HepG2 (cell line): ENCODE measurements around the gene PPM1G. TPM values are rescaled to one million over a fixed set of nuclear protein-coding genes. Genes with fewer than 3 reads are reported as not detected.

ENCODE experiments used
- ARHGAP35 ChIP-seq: sonication (generic); formaldehyde crosslinking; IDR thresholded peaks from 2 replicates; pipeline ENCODE4 v1.9.0; 2022; ENCODE audit warnings: mild to moderate bottlenecking, inconsistent platforms, moderate library complexity, missing genetic modification reagents, borderline replicate concordance
- ARID2 ChIP-seq: sonication (generic); formaldehyde crosslinking; IDR thresholded peaks from 2 replicates; pipeline ENCODE4 v1.8.1; 2022; ENCODE audit warnings: mild to moderate bottlenecking, missing genetic modification reagents, borderline replicate concordance
- ATAD3A ChIP-seq: sonication (generic); formaldehyde crosslinking; IDR thresholded peaks from 2 replicates; pipeline ENCODE4 v1.4.0; 2020; ENCODE audit warnings: missing genetic modification reagents
- CHD2 ChIP-seq: IDR thresholded peaks from 2 replicates; pipeline ENCODE4 v1.6.1; 2011; ENCODE audit warnings: low read depth, low read length, improper control_type of control experiment
- E2F5 ChIP-seq: sonication (generic); formaldehyde crosslinking; conservative IDR thresholded peaks from 2 replicates; pipeline ENCODE4 v1.4.0; 2020; ENCODE audit warnings: missing genetic modification reagents
- GATA4 ChIP-seq: sonication (generic); IDR thresholded peaks from 2 replicates; pipeline ENCODE4 v1.6.1; 2016; ENCODE audit warnings: antibody characterized with exemption, low read depth, borderline replicate concordance
- GATAD2A ChIP-seq: IDR thresholded peaks from 2 replicates; pipeline ENCODE4 v1.6.1; 2016
- MEIS1 ChIP-seq: sonication (generic); formaldehyde crosslinking; IDR thresholded peaks from 2 replicates; pipeline ENCODE4 v1.9.0; 2021; ENCODE audit warnings: mild to moderate bottlenecking, missing genetic modification reagents, moderate library complexity, borderline replicate concordance
- NFKBIZ ChIP-seq: IDR thresholded peaks from 2 replicates; pipeline ENCODE4 v1.6.1; 2018; ENCODE audit warnings: missing genetic modification reagents, missing compliant biosample characterization
- TCF7L2 ChIP-seq: IDR thresholded peaks from 2 replicates; pipeline ENCODE4 v1.6.1; 2011; ENCODE audit warnings: mild to moderate bottlenecking, low read depth, low read length, moderate library complexity
- TSC22D2 ChIP-seq: sonication (generic); formaldehyde crosslinking; IDR thresholded peaks from 2 replicates; pipeline ENCODE4 v1.5.1; 2020; ENCODE audit warnings: missing genetic modification reagents, mild to moderate bottlenecking, borderline replicate concordance
- ZFP37 ChIP-seq: sonication (generic); formaldehyde crosslinking; IDR thresholded peaks from 2 replicates; pipeline ENCODE4 v1.4.0; 2020; ENCODE audit warnings: missing genetic modification reagents, borderline replicate concordance
- ZMYM3 ChIP-seq: sonication (generic); formaldehyde crosslinking; IDR thresholded peaks from 2 replicates; pipeline ENCODE4 v1.5.1; 2020; ENCODE audit warnings: mild to moderate bottlenecking, missing genetic modification reagents
- ZNF337 ChIP-seq: sonication (generic); formaldehyde crosslinking; IDR thresholded peaks from 2 replicates; pipeline ENCODE4 v1.5.1; 2020; ENCODE audit warnings: missing genetic modification reagents, low read depth, mild to moderate bottlenecking, borderline replicate concordance
- ZNF549 ChIP-seq: sonication (generic); formaldehyde crosslinking; IDR thresholded peaks from 2 replicates; pipeline ENCODE4 v1.5.0; 2020; ENCODE audit warnings: missing genetic modification reagents
- polyA plus RNA-seq, 8 experiments: library from polyadenylated mRNA; depleted of rRNA in 3 of 8; stranded (reverse) in 7 of 8; unstranded in 1 of 8; fragments of >200 nt; fragmentation: Illumina TruSeq in 4 of 8; extraction: Trizol in 4 of 8; gene quantifications; 2 replicates each; pipeline versions ENCODE4 v1.2.1 to v1.2.3, GENCODE V29; 2011 to 2016; ENCODE audit warnings: low read depth in 4 of 8, missing spikeins in 1 of 8, mixed read lengths in 1 of 8; ENCODE audit not compliant: insufficient read depth in 1 of 8
- total RNA-seq, 5 experiments: library from RNA; depleted of rRNA; stranded (reverse); fragments of >200 nt; fragmentation: Illumina TruSeq; extraction: Trizol; gene quantifications; 2 replicates each; pipeline ENCODE4 v1.2.3, GENCODE V29; 2016; ENCODE audit warnings: low read depth in 1 of 5
- TF ChIP-seq, protein P1 (sequence below): IDR thresholded peaks from 2 replicates; pipeline ENCODE4 v1.6.1; 2016; ENCODE audit warnings: missing biosample characterization, missing genetic modification reagents, low read depth
- TF ChIP-seq, protein P2 (sequence below): sonication (generic); formaldehyde crosslinking; IDR thresholded peaks from 2 replicates; pipeline ENCODE4 v1.5.1; 2020; ENCODE audit warnings: missing genetic modification reagents, mild to moderate bottlenecking, borderline replicate concordance
- TF ChIP-seq, protein P3 (sequence below): sonication (generic); formaldehyde crosslinking; IDR thresholded peaks from 2 replicates; pipeline ENCODE4 v1.5.1; 2020; ENCODE audit warnings: mild to moderate bottlenecking, missing genetic modification reagents
- TF ChIP-seq, protein P4 (sequence below): sonication (generic); formaldehyde crosslinking; conservative IDR thresholded peaks from 2 replicates; pipeline ENCODE4 v1.8.0; 2022; ENCODE audit warnings: missing genetic modification reagents

PPM1G gene
- total and polyA plus RNA-seq, 2 of the 13 experiments (the other 11 are each of a cell fraction or from before 2014, with no cell fraction given), result 58.2 to 213 TPM

DNA sequence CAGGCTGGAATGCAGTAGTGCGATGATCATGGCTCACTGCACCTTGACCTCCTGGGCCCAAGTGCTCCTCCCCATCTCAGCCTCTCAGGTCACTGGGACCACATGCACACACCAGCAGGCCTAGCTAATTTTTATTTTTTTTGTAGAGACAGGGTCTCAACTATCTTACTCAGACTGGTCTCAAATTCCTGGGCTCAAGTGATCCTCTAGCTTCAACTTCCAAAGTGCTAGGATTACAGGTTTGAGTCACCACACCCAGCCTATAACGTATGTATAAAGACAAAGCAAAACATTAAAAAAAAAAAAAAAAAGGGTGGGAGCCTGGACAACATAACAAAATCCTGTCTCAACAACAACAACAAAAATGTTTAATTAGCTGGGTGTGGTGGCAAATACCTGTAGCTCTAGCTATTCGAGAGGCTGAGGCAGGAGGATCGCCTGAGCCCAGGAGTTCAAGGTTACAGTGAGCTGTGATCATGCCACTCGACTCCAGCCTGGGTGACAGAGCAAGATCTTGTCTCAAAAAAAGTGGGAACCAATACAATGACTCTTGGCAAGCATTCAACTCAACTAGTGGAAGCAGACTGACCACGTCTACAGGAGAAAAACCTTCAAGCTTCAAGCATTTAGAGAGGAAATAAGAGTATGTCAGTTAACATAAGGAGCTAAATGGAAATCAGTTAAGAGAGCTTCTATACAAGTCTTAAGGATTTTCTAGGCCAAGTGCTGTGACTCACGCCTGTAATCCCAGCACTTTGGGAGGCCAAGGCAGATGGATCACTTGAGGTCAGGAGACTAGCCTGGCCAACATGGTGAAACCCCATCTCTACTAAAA is 55.4 kb downstream of the PPM1G start (continued):
- TF ChIP-seq TSC22D2 (no peak), MEIS1 (0 out of 2 replicates have a peak, but pooled peaks have one; percentile 55), GATAD2A (CRISPR knock-in tag) (peak; percentile 75), NFKBIZ (CRISPR knock-in tag) (no peak), GATA4 (no peak), E2F5 (CRISPR knock-in tag) (no peak), ATAD3A (no peak), ZMYM3 (CRISPR knock-in tag) (peak; percentile 67; the same call in 1 of the 2 replicates), ZFP37 (CRISPR knock-in tag) (no peak), CHD2 (no peak), ZNF549 (no peak), ZNF337 (CRISPR knock-in tag) (no peak), ARID2 (0 out of 2 replicates have a peak, but pooled peaks have one; percentile 27), TCF7L2 (no peak), ARHGAP35 (CRISPR knock-in tag) (no peak)
- TF ChIP-seq, protein P1, sequence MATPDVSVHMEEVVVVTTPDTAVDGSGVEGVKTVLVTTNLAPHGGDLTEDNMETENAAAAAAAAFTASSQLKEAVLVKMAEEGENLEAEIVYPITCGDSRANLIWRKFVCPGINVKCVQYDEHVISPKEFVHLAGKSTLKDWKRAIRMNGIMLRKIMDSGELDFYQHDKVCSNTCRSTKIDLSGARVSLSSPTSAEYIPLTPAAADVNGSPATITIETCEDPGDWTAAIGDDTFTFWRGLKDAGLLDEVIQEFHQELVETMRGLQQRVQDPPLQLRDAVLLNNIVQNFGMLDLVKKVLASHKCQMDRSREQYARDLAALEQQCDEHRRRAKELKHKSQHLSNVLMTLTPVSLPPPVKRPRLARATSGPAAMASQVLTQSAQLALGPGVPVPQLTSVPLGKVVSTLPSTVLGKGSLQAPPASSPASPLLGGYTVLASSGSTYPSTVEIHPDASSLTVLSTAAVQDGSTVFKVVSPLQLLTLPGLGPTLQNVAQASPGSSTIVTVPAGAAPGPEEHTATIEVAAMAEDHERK (CRISPR knock-in tag), result no peak
- TF ChIP-seq, protein P2, sequence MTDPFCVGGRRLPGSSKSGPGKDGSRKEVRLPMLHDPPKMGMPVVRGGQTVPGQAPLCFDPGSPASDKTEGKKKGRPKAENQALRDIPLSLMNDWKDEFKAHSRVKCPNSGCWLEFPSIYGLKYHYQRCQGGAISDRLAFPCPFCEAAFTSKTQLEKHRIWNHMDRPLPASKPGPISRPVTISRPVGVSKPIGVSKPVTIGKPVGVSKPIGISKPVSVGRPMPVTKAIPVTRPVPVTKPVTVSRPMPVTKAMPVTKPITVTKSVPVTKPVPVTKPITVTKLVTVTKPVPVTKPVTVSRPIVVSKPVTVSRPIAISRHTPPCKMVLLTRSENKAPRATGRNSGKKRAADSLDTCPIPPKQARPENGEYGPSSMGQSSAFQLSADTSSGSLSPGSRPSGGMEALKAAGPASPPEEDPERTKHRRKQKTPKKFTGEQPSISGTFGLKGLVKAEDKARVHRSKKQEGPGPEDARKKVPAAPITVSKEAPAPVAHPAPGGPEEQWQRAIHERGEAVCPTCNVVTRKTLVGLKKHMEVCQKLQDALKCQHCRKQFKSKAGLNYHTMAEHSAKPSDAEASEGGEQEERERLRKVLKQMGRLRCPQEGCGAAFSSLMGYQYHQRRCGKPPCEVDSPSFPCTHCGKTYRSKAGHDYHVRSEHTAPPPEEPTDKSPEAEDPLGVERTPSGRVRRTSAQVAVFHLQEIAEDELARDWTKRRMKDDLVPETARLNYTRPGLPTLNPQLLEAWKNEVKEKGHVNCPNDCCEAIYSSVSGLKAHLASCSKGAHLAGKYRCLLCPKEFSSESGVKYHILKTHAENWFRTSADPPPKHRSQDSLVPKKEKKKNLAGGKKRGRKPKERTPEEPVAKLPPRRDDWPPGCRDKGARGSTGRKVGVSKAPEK (CRISPR knock-in tag), result no peak
- TF ChIP-seq, protein P3, sequence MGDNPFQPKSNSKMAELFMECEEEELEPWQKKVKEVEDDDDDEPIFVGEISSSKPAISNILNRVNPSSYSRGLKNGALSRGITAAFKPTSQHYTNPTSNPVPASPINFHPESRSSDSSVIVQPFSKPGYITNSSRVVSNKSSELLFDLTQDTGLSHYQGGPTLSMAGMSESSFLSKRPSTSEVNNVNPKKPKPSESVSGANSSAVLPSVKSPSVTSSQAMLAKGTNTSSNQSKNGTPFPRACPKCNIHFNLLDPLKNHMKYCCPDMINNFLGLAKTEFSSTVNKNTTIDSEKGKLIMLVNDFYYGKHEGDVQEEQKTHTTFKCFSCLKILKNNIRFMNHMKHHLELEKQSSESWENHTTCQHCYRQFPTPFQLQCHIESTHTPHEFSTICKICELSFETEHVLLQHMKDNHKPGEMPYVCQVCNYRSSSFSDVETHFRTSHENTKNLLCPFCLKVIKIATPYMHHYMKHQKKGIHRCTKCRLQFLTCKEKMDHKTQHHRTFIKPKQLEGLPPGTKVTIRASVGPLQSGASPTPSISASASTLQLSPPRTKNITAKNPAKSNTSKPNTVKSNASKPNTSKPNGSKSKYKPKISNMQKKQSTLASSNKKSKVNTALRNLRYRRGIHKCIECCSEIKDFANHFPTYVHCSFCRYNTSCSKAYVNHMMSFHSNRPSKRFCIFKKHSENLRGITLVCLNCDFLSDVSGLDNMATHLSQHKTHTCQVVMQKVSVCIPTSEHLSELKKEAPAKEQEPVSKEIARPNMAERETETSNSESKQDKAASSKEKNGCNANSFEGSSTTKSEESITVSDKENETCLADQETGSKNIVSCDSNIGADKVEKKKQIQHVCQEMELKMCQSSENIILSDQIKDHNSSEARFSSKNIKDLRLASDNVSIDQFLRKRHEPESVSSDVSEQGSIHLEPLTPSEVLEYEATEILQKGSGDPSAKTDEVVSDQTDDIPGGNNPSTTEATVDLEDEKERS (CRISPR knock-in tag), result no peak
- TF ChIP-seq, protein P4, sequence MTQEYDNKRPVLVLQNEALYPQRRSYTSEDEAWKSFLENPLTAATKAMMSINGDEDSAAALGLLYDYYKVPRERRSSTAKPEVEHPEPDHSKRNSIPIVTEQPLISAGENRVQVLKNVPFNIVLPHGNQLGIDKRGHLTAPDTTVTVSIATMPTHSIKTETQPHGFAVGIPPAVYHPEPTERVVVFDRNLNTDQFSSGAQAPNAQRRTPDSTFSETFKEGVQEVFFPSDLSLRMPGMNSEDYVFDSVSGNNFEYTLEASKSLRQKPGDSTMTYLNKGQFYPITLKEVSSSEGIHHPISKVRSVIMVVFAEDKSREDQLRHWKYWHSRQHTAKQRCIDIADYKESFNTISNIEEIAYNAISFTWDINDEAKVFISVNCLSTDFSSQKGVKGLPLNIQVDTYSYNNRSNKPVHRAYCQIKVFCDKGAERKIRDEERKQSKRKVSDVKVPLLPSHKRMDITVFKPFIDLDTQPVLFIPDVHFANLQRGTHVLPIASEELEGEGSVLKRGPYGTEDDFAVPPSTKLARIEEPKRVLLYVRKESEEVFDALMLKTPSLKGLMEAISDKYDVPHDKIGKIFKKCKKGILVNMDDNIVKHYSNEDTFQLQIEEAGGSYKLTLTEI (CRISPR knock-in tag), result no peak
